ENCODE results near the gene USP43.

Gene USP43

DNA sequence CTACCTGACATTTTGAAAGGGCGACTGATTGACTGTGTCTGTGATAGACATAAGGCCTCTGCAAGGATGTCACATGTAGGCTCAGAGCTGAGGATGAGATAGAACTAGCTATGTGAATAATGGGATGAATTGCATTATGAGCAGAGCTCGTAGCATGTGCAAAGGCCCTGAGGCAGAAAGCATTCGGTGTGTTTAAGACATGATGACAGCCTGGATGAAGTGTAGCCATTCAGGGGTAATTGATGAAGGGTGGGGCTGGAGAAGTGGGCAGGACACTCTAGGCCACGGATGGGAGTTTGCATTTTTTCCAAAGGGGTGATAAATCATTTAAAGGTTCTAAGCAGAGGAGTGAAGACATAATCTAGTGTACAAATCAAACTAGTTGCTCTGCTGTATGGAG, 62.6 kb downstream of the USP43 start:
- no peak for DNase-seq (ENCODE audit: low read depth in 2 of 2, low spot score in 1 of 2)

DNA sequence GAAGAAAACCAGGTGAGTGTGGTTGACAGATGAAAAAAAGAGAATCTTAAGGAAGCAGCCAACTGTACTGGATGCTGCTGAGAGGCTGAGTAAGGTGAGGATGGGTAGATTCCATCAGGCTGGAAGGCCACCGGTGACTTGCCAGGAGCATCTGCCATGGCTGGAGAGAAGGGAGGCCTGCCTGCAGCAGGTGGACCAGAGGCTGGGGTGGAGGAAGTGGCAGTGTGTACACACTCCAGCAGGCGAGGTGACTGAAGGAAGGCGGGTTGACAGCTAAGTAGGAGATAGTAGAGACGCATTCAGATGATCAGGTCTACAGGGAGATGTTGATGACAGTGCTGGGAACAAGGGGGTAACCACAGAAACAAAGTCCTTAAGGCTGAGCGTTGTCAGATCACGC, 69.5 kb downstream of the USP43 start:
- DNase-seq (ENCODE audit: low read depth in 2 of 2, low spot score in 1 of 2) = no peak

DNA sequence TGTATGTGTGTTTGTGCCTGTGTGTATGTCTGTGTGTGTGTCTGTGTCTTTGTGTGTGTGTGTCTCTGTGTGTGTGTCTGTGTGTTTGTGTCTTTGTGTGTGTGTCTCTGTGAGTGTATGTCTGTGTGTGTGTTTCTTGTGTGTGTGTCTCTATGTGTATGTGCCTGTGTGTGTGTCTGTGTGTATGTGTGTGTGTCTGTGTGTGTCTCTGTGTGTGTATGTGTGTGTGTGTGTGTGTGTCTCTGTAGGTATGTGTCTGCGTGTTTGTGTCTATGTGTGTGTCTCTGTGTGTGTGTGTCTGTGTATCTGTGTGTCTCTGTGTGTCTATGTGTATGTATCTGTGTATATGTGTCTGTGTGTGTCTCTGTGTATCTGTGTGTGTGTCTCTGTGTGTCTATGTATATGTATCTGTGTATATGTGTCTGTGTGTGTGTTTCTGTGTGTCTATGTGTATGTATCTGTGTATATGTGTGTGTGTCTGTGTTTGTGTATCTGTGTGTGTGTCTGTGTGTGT, 70.2 kb downstream of the USP43 start:
- DNase-seq (ENCODE audit: low read depth in 2 of 2, low spot score in 1 of 2) = no peak

DNA sequence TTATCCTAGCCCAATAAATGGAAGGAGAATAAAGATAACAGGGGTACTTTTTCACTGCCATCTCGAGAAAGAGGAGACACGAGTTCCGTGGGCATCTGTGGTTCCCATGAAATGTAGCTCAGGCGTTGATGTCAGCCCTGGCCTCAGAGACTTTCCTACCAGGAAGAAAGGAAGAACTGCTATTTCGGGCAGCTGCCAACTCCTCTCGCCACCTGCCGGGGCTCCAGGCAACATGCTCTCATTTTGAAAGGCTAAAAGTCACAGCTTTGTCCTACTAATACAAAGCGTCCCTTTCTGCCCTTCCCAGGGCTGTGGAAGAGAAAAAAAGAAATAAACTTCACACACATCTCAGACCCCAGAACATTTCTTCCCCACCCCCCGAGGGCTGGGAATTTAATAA, 80.3 kb downstream of the USP43 start:
- no peak for DNase-seq (ENCODE audit: low read depth in 2 of 2, low spot score in 1 of 2)

DNA sequence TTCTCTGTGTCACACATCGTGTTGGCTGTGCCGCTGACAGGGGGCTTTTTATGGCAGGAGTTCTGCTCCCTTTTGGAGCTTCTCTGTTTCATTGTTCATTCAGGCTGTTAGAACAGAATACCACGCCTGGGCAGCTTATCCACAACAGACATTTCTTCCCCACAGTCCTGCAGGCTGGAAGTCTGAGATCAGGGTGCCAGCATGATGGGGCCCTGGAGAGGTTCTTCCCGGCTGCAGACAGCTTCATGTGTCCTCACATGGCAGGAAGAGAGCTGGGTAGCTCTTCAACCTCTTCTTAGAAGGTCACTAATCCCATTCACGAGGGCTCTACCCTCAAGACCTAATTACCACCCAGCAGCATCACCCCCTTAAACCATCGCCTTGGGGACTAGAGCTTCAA, 81.0 kb downstream of the USP43 start:
- no peak for DNase-seq (ENCODE audit: low read depth in 2 of 2, low spot score in 1 of 2)

DNA sequence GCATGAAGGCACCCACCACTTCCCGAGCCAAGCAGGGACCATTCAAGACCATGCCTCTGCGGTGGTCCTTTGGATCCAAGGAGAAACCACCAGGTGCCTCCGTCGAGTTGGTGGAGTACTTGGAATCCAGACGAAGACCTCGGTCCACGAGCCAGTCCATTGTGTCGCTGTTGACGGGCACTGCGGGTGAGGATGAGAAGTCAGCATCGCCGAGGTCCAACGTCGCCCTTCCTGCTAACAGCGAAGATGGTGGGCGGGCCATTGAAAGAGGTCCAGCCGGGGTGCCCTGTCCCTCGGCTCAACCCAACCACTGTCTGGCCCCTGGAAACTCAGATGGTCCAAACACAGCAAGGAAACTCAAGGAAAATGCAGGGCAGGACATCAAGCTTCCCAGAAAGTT, 82.7 kb downstream of the USP43 start:
- no peak for DNase-seq (ENCODE audit: low read depth in 2 of 2, low spot score in 1 of 2)

DNA sequence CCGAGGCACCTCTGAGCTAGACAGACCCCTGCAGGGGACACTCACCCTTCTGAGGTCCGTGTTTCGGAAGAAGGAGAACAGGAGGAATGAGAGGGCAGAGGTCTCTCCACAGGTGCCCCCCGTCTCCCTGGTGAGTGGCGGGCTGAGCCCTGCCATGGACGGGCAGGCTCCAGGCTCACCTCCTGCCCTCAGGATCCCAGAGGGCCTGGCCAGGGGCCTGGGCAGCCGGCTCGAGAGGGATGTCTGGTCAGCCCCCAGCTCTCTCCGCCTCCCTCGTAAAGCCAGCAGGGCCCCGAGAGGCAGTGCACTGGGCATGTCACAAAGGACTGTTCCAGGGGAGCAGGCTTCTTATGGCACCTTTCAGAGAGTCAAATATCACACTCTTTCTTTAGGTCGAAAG, 83.2 kb downstream of the USP43 start:
- no peak for DNase-seq (ENCODE audit: low read depth in 2 of 2, low spot score in 1 of 2)

DNA sequence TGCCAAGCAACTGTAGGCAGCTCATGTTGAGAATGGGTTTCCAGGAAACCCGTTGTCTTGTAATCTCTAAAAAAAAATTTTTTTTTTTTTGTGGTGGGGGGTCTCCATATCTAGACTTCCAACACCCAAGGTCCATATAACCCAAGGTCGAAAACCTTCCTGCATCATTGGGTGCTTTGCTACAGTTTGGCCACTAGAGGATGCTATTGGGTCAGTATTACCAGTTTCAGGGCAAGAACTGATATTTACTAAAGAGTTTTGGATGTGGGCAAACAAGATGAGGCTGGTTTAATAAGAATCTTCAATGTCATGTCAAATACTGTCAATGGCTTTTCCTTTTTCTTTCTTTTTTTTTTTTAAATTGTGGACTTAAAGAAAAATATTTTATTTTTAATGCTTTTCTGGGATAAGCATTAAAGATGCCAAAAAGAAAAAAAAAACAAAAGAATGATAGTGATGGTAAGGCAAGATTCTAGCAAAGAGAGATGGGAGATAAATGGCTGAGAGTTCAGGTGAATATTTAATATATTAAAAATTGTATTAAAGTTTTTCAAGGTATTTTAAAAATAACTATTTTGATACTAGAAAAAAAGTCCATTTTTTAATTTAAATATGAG, 83.8 kb downstream of the USP43 start:
- no peak for DNase-seq (ENCODE audit: low read depth in 2 of 2, low spot score in 1 of 2)

DNA sequence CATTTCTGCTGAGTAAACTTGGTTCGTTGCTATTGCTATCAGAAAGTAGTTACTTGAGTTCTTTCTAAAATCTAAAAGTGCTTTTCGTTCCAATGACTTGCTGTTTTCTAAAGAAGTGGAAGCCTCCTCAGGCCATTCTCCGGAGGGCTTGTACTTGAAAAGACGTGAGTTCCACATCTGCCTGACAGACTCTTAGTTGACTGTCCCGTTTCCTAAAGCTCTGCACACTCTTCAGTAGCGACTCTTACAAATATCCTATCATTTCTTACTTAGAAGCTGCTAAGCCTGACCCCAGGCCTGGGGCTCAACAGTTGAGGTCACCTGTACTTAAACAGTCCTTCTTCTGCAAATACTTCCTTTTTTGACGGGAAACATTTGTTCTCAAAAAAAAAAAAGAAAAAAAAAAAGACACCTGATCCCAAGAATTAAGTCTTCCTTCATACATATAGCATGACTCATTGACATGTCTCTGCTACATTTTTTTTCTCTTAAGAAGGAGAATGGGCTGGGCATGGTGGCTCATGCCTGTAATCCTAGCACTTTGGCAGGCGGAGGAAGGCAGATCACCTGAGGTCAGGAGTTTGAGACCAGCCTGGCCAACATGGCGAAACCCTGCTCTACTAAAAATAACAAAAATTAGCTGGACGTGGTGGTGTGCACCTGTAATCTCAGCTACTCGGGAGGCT, 84.6 kb downstream of the USP43 start:
- DNase-seq (ENCODE audit: low read depth in 2 of 2, low spot score in 1 of 2) = no peak

DNA sequence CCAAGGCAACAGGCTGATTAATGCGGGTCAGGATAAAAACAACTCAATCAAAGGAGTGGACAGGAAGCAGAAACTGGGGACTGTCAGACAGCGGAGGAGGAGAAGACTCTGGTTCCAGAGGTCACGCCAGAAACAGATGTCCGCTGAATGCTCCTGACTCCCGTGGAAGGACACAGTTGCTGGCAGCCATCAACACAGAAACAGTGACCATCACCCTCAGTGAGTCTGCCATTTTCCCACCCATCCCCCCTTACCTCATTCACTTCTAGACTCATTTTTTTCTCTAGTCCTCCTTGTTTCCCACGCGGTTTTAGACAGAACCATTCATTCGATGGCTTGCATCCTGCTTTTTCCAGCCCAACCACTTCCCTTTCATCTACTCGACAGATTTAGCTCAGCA, 105.2 kb downstream of the USP43 start:
- no peak for DNase-seq (ENCODE audit: low read depth in 2 of 2, low spot score in 1 of 2)

DNA sequence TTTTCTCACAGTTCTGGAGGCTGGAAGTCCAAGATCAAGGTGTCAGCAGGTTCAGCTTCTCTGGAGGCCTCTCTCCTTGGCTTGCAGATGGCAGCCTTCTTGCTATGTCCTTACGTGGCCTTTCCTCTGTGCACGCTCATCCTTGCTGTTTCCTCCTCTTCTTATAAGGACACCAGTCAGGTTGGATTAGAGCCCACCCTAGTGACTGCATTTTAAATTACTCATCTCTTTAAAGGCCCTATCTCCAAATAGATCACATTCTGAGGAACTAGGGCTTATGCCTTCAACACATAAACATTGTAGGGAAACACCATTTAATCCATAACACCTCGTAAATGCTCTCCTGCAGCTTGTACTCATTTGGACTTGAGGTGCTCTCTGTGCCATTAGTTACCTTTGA, 109.8 kb downstream of the USP43 start:
- DNase-seq (ENCODE audit: low read depth in 2 of 2, low spot score in 1 of 2) = no peak

DNA sequence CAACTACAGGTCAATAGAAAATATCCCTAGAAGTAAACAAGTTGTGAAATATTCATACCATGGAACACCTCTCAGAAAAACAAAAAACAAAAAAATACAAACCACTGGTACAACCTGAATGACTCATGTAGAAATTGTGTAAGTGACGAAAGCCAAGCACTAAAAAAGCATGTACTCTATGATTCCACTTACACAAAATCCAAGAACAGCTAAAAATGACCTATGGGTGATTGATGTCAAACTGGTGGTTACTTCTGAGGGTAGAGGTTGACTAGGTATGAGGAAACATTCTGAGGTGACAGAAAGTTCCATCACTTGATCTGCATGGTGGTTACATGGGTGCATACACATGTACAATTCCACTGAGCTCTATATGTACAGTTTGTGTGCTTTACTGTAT, 114.9 kb downstream of the USP43 start:
- DNase-seq (ENCODE audit: low read depth in 2 of 2, low spot score in 1 of 2) = no peak

DNA sequence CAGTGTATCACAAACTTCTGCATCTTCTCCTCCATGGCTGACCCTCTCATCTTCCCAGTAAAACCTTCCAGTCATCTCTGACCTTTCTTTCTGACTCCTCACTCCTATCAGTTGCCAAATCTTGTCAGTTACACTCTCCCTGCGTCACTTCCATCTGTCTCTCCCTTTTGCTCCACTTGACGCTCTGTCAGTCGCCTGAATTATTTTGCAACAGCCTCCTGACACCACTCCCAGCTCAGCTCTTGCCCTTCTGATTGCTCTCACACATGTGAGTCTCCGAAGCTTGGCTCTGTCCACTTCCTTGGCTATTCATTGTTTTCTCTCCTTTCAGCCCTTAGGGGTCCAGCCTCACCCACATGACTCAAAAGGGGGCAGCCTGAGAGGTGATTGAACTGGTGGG, 118.3 kb downstream of the USP43 start:
- DNase-seq (ENCODE audit: low read depth in 2 of 2, low spot score in 1 of 2) = no peak

DNA sequence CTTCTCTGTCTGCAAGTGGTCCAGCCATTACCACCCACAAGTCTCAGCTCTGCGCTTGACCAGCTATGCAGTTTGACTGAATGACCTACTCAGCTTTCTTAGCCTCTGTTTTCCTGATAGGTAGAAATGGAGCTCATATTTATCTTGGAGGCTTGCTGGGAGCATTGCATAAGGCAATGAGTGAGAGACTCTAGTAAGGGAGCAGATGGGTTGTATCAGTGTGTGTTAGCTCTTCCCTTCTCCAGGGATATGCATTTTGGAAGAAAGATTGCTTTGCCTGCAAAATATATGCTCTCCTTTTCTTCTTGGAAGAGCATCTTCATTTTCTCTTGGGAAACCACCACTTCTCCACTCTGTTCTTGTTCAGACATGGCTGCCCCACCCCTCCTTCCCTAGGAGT, 120.0 kb downstream of the USP43 start:
- no peak for DNase-seq (ENCODE audit: low read depth in 2 of 2, low spot score in 1 of 2)

DNA sequence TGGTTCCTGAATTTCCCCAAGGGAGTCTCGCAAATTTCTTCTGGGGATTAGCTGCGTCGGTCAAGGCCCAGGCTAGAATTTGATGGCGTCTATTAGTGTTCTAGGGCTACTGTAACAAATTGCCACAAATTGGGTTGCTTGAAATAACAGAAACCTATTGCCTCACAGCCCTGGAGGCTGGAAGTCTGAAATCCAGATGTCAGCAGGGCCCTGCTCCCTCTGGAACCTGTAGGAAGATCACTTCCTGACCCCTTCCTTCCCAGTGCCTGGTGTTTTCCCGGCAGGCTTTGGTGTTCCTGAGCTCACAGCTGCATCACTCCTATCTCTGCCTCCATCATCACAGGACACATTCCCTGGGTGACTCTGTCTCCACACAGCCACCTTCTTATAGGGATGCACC, 121.7 kb downstream of the USP43 start:
- no peak for DNase-seq (ENCODE audit: low read depth in 2 of 2, low spot score in 1 of 2)

DNA sequence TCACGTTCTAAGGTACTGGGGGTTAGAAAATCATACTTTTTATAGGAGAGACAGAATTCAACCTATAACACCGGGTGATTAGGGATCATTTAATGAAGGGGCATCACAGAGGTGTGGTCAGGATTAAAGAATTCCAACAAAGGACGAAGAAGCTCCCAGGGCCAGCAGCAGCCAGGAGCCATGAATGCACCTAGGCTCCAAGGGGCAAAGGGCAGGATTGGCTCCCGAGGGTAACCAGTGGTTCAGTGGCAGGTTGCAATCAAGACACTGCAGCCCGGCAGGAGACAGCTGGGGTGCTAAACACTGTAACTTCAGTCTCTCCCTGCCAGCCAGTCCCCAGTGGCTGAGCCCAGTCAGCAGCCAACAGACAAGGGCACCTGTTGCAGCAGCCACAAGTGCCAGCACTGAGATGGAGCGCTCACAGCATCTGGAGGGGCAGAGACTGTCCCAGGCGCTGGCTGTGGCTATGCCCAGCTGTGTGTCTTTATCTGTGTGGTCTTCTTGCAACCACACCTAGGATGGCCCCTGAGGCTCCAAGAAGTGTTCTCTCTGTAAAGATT, 122.2 kb downstream of the USP43 start:
- DNase-seq (ENCODE audit: low read depth in 2 of 2, low spot score in 1 of 2) = no peak

DNA sequence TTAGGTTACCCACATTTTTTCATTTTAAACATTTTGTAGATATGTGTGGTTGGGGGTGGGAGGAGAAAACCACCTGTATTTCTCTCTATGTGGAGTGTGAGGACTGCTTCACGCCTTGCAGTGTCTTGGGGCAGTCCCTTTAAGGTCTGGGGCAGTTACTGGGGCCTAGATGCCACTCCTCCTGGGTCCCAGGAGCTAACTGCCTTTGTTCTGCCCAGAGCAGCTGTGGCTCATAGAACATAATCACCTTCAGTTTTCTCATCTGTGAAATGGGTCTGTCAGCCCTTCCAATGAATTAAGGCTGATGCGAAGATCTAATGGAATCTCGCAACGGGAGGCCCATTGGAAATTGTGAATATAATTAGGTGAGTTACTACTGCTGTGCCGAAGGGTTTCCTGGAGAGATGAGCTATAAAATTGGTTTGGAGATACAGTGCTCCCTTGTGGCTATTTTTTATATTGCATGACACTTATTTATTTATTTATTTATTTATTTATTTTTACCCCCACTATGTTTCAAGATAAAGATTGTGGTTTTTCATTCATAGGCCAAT, 123.1 kb downstream of the USP43 start:
- DNase-seq (ENCODE audit: low read depth in 2 of 2, low spot score in 1 of 2) = no peak

DNA sequence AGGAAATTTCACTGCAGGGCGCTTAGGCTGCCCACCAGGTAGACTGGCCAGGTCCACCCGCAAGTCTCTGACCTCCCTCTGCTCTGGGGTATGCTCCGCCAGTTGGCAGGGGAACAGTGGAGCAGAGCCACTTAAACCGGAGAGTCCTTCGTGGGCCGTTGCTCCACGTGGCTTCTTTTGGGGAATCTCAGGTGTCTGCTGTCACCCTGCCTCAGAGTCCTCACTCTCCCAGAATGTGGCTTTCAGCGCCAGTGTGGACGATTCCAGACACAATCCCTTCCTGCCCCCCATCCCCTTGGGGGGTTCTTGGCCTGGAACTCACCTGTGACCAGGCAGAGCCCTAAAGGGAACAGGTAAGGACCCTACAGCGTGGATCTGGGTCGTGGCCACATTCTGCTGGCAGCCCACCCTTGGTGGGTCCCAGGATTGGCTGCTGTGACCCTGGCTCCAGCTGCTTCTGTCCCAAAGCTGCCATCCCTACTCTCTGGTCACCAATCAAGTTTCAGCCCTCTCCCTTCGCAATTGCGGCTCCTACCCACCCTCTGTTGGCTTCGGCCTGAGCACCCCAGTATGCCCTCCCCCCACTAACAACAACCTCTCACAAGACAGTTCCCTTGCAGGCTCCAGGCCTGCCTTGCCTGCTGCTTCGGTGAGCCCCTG, 123.8 kb downstream of the USP43 start:
- no peak for DNase-seq (ENCODE audit: low read depth in 2 of 2, low spot score in 1 of 2)

DNA sequence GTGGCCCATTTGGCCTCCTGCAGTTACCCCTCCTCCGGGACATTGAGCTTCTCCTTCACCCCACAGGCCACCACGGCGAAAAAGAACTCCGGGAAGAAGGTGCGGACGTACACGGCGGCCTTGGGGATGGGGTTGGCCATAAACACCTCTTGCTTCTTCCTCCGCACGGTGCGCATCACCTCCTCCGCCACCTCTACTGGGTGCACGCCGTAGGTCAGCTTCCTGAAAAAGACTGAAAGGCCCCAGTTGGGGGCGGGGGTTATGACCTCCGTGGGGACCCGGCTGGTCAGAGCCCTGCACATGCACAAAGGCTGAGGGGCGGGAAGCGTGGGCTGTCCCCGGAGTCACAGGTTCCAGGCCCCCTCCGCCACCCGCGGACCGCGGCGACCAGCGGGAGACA, 126.1 kb downstream of the USP43 start:
- no peak for DNase-seq (ENCODE audit: low read depth in 2 of 2, low spot score in 1 of 2)

DNA sequence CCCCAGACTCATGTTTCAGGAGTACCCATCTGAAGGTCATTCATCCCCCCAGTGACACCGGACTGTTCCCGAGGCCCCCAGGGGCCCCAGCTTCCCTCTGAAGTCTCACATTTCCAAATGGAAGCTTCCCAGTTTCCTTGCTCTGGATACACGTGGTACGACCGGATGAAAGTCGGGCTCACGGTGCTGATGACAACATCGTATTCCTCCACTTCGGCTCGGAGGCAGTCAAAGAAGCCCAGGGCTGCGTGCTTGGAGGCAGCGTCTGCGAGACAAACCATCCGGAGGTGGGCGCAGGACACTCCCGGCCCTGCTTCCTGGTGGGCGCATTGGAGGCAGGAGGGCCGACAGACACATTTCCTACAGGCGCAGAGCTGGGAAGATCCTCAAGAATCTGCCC, 127.3 kb downstream of the USP43 start:
- no peak for DNase-seq (ENCODE audit: low read depth in 2 of 2, low spot score in 1 of 2)

DNA sequence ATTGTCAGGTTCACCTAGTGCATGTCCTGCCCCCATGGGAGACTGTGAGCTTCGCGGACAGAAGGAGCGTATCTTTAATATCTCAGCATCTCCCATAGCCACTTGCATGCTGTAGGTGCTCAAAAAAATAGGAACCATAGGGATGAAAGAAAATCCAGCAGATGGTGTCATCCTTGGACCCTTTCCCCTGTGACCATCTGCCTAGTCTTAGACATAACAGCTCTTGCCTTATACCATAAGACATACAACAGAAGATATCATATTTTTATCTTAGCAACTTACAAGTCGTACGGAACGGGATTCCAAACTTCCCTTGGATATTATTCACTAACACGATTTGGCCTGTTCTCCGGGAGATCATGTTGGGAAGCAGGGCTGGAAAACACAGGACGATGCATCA, 131.6 kb downstream of the USP43 start:
- no peak for DNase-seq (ENCODE audit: low read depth in 2 of 2, low spot score in 1 of 2)
